GM12872 (cell line): ENCODE measurements around the gene LOXL1.

Source experiments
- TF ChIP-seq, protein P1 (sequence below): IDR thresholded peaks from 3 replicates; pipeline ENCODE4 v1.5.1; 2011; ENCODE audit warnings: low read depth, mild to moderate bottlenecking, low read length, moderate library complexity; ENCODE audit not compliant: insufficient read depth

The LOXL1 gene

DNA sequence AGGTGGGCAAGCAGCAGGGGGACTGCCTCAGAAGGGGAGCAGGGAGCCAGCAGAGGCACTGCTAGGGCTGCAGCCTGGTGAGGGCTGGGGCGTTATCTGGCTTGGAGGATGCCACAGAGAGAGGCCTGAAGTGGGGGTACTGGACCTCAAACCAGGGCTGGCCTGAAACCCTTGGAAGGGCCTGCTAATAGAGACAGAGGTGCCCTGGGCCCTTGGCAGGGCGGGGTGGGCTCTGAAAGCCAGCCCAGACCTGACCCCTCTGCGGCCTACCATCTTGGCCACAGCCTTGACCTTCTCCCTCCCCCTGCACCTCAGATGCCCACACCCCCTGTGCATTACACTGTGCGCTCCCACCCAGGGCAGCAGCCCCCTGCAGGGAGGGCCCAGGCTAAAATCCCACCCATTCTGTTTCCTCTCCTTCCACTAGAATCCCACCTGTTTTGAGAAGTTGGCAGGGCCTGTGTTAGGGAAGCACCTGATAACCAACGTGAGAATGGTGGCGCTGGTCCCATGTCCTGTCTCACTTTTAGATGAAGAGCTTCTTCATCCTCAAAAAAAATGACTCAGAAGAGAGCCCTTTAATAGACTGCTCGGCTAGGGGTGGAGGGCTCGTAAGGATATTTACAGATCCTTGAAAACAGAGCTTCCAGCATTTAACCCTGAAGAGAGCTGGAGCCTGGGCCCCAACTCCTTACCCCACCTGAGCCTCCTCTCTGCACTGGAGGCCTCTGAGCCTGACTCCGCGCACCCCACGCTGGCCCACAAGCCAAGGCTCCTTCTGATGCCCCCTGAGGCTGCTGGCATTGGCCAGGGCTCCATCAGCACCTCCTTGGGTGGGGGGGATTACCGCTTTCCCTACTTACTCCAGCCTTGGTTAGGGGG lies 29.8 kb downstream of the LOXL1 start:
- TF ChIP-seq, protein P1, sequence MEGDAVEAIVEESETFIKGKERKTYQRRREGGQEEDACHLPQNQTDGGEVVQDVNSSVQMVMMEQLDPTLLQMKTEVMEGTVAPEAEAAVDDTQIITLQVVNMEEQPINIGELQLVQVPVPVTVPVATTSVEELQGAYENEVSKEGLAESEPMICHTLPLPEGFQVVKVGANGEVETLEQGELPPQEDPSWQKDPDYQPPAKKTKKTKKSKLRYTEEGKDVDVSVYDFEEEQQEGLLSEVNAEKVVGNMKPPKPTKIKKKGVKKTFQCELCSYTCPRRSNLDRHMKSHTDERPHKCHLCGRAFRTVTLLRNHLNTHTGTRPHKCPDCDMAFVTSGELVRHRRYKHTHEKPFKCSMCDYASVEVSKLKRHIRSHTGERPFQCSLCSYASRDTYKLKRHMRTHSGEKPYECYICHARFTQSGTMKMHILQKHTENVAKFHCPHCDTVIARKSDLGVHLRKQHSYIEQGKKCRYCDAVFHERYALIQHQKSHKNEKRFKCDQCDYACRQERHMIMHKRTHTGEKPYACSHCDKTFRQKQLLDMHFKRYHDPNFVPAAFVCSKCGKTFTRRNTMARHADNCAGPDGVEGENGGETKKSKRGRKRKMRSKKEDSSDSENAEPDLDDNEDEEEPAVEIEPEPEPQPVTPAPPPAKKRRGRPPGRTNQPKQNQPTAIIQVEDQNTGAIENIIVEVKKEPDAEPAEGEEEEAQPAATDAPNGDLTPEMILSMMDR, result no peak

DNA sequence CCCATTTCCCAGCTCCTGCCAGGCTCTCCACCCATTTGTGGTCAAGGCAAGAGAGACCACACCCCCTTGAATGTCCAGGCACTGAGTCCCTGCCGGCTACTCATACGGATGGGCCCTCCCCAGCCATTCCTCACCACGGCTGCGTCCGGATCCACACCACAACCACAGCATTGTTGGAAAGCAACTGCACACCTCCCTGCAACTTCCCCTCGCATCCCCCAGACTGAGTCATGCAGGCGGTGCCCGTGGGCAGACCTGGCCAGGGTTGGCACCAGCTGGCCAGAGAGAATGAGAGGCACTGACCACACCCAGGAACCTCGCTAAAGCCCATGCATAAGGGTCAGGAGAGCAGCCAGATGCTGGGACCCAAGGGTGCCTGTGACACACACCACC lies 30.5 kb downstream of the LOXL1 start:
- TF ChIP-seq, protein P1, result no peak

DNA sequence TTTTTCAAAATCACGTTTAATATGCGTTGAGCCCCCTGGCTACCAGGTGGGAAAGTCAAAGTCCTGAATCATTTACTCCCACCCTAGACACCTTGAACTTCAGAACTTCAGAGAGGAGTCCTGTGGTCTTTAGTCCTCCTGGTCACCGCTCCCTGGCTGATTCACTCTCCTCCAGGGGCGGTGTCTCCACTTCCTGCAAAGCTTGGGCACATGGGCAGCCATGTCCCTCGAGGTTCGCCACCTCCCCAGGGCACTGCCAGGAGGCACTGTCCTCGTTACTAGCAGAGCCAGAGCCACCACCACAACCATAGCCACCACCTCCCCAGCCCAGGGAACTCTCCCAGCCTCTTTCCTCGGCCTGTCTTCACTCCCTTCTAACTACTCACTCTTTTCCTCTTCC lies 31.0 kb downstream of the LOXL1 start:
- TF ChIP-seq, protein P1, result no peak

DNA sequence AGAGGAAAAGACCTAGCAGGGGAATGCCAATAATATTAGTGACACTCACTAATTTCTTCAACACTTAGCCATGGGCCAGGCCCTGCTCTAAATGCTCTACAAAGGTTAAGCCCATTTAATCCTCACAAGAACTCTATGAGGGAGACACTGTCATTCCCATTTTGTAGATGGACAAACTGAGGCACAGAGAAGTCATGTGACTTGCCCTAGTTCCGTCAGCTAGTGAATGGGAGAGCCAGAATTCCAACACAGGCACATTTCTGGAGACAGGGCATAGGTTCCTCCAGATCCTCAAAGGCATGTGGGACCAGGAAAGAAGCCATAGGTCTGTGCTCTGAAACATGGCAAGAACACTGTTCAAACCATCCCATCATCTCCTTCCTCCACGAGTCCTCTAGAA lies 31.5 kb downstream of the LOXL1 start:
- TF ChIP-seq, protein P1, result no peak

DNA sequence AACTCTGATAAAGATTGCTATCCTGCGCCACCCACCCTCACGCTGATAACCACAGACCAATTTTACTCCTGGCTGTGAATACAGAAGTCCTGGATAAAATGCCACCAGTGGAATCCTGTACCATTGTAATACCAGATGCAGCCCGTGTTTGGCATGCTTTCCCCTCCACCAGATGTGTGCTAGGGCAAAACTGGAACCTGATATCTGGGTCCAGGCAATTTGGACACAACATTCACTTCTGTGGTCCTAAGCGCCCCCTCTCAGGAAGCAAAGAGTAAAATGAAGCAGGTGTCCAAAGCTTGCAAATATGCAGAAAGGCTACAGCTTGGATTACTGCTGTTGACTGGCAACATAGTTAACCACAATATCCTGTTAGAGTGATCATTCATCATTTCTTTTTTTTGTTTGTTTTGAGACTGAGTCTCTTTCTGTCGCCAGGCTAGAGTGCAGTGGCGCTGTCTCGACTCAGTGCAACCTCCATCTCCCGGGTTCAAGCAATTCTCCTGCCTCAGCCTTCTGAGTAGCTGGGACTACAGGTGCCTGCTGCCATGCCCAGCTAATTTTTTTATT lies 32.8 kb downstream of the LOXL1 start:
- TF ChIP-seq, protein P1, result peak; percentile 8; the same call in 1 of the 3 replicates

DNA sequence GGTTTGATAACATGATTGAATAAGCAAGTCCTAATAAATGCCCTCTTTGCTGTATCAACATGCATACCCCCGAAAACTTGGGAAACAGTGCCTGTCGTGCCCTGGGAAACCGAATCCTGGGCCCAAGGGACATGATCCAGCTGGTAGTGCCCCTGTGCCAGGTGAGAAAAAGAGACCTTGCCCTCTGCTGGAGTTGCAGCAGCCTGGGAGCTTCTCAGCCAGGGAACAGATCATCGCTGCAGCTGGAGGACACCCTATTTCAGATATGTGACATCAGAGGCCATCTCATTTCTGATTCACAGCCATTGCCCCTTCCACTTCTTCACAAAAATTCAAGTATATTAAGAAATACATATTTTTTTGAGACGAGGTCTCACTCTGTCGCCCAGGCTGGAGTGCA lies 33.5 kb downstream of the LOXL1 start:
- TF ChIP-seq, protein P1, result no peak

DNA sequence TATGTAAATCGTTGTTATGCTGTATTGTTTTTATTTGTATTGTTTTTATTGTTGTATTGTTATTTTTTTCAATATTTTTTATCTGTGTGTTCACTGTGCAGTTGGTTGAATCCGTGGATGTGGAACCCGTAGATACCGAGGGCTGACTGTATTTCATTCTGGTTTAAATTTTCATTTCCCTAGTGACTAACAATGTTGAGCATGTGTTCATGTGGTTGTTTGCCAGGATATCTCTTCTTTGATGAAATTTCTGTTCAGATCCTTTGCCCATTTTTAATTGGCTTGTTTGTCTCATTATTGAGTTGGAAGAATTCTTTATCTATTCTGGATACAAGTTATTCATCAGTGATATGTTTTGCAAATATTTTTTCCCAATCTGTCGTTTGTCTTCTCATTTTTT lies 36.2 kb downstream of the LOXL1 start:
- TF ChIP-seq, protein P1, result no peak
